PC-9 (cell line): ENCODE data around the gene METTL9. TPM values are rescaled to one million over a fixed set of nuclear protein-coding genes. Genes with fewer than 3 reads are reported as not detected.
"Not testable (repeated sequence)": the region's sequence is repeated elsewhere in the genome, so short reads cannot be mapped to it uniquely, and the experiment has no call there.

Source experiments
- BruUV-seq: library from RNA; stranded (reverse); fragments of 400-500 nt; replicated peaks from 2 replicates; lab custom pipeline; 2021; lab: Mats Ljungman, UMichigan
- CTCF ChIA-PET: fragments of 300-600 bp; sonication (Branson Sonifier 250); formaldehyde crosslinking; loops from one replicate; lab custom pipeline; 2022; ENCODE audit warnings: antibody characterized with exemption; lab: Charles Lee
- POLR2A ChIA-PET: fragments of 300-600 bp; sonication (Branson Sonifier 250); formaldehyde crosslinking; loops from one replicate; lab custom pipeline; 2022; ENCODE audit warnings: antibody characterized with exemption; ENCODE audit not compliant: unreplicated experiment; lab: Charles Lee
- DNase-seq, 2 experiments: peaks; one replicate each; pipeline versions ENCODE4 v3.0.0 to v3.0.0-alpha.2; 2015 to 2022; ENCODE audit warnings: mixed read lengths in 1 of 2
- H2AFZ ChIP-seq: fragments of 200-600 bp; sonication (generic); 2 replicates; pipeline ENCODE4 v1.8.1; 2017; ENCODE audit warnings: antibody characterized with exemption
- H3F3A ChIP-seq: fragments of 200-600 bp; sonication (generic); 2 replicates; pipeline ENCODE4 v1.8.1; 2017; ENCODE audit warnings: antibody characterized with exemption, mild to moderate bottlenecking, low read depth; ENCODE audit not compliant: insufficient read depth
- H3K27ac ChIP-seq: fragments of 200-600 bp; sonication (generic); 2 replicates; pipeline ENCODE4 v1.6.1; 2016; ENCODE audit warnings: mixed run types
- H3K27me3 ChIP-seq: fragments of 200-600 bp; sonication (generic); 2 replicates; pipeline ENCODE4 v1.6.1; 2016; ENCODE audit warnings: low read depth, mixed run types; ENCODE audit not compliant: insufficient read depth
- H3K36me3 ChIP-seq: fragments of 200-600 bp; sonication (generic); 2 replicates; pipeline ENCODE4 v1.6.1; 2016; ENCODE audit warnings: low read depth, mixed run types
- H3K4me1 ChIP-seq: fragments of 200-600 bp; sonication (generic); replicated peaks from 2 replicates; pipeline ENCODE4 v1.6.1; 2016; ENCODE audit warnings: mixed run types; ENCODE audit not compliant: insufficient read depth
- H3K4me2 ChIP-seq: fragments of 200-600 bp; sonication (generic); 2 replicates; pipeline ENCODE4 v1.6.1; 2017; ENCODE audit warnings: mixed run types
- H3K4me3 ChIP-seq: fragments of 200-600 bp; sonication (generic); 2 replicates; pipeline ENCODE4 v1.6.1; 2016; ENCODE audit warnings: mixed run types
- H3K79me2 ChIP-seq: fragments of 200-600 bp; sonication (generic); 2 replicates; pipeline ENCODE4 v1.6.1; 2017; ENCODE audit warnings: low read depth, mixed run types
- H3K9me2 ChIP-seq: fragments of 200-600 bp; sonication (generic); 2 replicates; pipeline ENCODE4 v1.8.1; 2017; ENCODE audit warnings: mild to moderate bottlenecking; ENCODE audit not compliant: insufficient read depth
- H3K9me3 ChIP-seq: fragments of 200-600 bp; sonication (generic); 2 replicates; pipeline ENCODE4 v1.8.1; 2016; ENCODE audit warnings: low read depth; ENCODE audit not compliant: insufficient read depth
- H4K20me1 ChIP-seq: fragments of 200-600 bp; sonication (generic); 2 replicates; pipeline ENCODE4 v1.8.1; 2017; ENCODE audit not compliant: insufficient read depth
- CTCF ChIP-seq: fragments of 200-600 bp; sonication (generic); conservative IDR thresholded peaks from 2 replicates; pipeline ENCODE4 v1.6.1; 2017; ENCODE audit warnings: mixed run types, antibody characterized with exemption, mild to moderate bottlenecking, moderate library complexity
- EZH2 ChIP-seq: fragments of 200-600 bp; sonication (generic); IDR thresholded peaks from 2 replicates; pipeline ENCODE4 v1.8.0; 2017; ENCODE audit warnings: antibody characterized with exemption, low read depth
- intact Hi-C: fragments of 100-400 bp; cut with micrococcal nuclease; formaldehyde crosslinking; loops from one replicate; pipeline ENCODE4 v1.10.0; 2022; ENCODE audit not compliant: unreplicated experiment
- total RNA-seq: library from RNA; stranded (reverse); gene quantifications from 2 replicates; pipeline ENCODE4 v1.2.3, GENCODE V29; 2021

The METTL9 gene
- total RNA-seq, 1 experiment from 2014 or later = 136 TPM

DNA sequence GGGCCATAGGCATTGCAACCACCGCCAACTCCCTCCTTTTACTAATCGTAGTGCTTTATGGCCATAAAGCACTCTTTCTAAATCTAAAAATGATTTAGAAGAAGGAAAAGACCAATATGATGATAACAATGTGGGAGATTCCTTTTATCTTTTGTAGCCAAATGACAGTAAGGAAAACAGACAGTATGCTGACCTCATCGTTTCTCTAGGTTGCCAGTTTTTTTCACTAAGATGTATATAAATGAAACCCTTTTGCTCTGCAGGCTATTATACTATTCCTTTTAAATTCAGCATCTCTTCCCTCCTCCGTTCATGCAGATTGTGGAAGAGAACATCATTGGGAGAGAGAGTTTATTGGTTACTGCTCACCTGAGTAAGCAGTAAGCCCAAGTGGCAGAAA lies 89.7 kb downstream of the METTL9 start:
- CTCF ChIA-PET = no interaction called here
- no peak overlapping the region for H3K27ac ChIP-seq
- POLR2A ChIA-PET = no interaction called here
- H3K27me3 ChIP-seq = peaks cover 11% of the 10 kb centered on the region
- H3K9me2 ChIP-seq = no peaks in the 10 kb centered on the region
- no peak for DNase-seq
- H3F3A ChIP-seq = no peaks in the 10 kb centered on the region
- TF ChIP-seq CTCF (no peak), EZH2 (no peak)
- BruUV-seq = no TSS peak
- no peak overlapping the region for H3K4me3 ChIP-seq
- H3K4me2 ChIP-seq = no peak overlapping the region
- intact Hi-C loops = no loop called here
- no peaks in the 10 kb centered on the region for H4K20me1 ChIP-seq
- H3K36me3 ChIP-seq = no peaks in the 10 kb centered on the region
- no peaks in the 10 kb centered on the region for H3K9me3 ChIP-seq
- no peaks in the 10 kb centered on the region for H3K4me1 ChIP-seq
- no peak overlapping the region for H2AFZ ChIP-seq
- H3K79me2 ChIP-seq = no peaks in the 10 kb centered on the region

DNA sequence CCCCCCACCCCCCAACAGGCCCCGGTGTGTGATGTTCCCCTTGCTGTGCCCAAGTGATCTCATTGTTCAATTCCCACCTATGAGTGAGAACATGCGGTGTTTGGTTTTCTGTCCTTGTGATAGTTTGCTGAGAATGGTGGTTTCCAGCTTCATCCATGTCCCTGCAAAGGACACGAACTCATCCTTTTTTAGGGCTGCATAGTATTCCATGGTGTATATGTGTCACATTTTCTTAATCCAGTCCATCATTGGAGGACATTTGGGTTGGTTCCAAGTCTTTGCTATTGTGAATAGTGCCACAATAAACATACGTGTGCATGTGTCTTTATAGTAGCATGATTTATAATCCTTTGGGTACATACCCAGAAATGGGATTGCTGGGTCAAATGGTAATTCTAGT lies 91.6 kb downstream of the METTL9 start:
- CTCF ChIA-PET, H3K9me3 ChIP-seq, DNase-seq, POLR2A ChIA-PET, H3F3A ChIP-seq, H3K4me1 ChIP-seq, H2AFZ ChIP-seq, H3K4me3 ChIP-seq, H3K27ac ChIP-seq, H3K36me3 ChIP-seq, H3K4me2 ChIP-seq, intact Hi-C loops, H4K20me1 ChIP-seq, H3K9me2 ChIP-seq, H3K79me2 ChIP-seq, BruUV-seq: not testable (repeated sequence)
- peaks cover 11% of the 10 kb centered on the region for H3K27me3 ChIP-seq

DNA sequence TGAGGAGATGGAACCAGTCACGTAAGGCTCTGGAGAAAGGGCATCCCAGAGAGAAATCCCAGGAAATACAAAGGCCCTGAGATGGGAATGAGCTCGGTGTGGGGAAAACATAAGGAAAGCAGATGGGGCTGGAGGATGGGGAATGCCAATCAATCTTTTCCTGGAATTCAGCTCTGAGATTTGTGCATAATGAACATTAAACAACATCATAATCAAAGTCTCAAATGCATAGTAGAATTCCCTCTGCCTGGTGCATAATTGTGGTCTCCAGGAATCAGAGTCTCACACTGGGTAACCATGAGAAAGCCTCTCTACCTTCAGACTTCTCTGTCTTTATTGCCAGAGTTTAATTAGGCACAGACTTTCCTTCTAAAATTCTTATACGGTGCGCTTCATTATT lies 95.2 kb downstream of the METTL9 start:
- ChIA-PET POLR2A (no interaction called here), CTCF (no interaction called here)
- Histone ChIP-seq H3K36me3 (no peaks in the 10 kb centered on the region), H3F3A (no peaks in the 10 kb centered on the region), H3K4me1 (no peaks in the 10 kb centered on the region), H3K79me2 (no peaks in the 10 kb centered on the region), H3K27me3 (no peaks in the 10 kb centered on the region), H3K9me3 (no peaks in the 10 kb centered on the region), H3K4me3 (no peak overlapping the region), H4K20me1 (no peaks in the 10 kb centered on the region), H3K27ac (no peak overlapping the region), H3K4me2 (no peak overlapping the region), H2AFZ (no peak overlapping the region), H3K9me2 (no peaks in the 10 kb centered on the region)
- no peak for DNase-seq
- TF ChIP-seq EZH2 (no peak), CTCF (no peak)
- intact Hi-C loops = no loop called here
- no TSS peak for BruUV-seq

- H3K9me3 ChIP-seq = no peaks in the 10 kb centered on the region
- H3F3A ChIP-seq = no peaks in the 10 kb centered on the region
- H3K27me3 ChIP-seq = no peaks in the 10 kb centered on the region
- H2AFZ ChIP-seq = no peak overlapping the region
- no peak overlapping the region for H3K4me3 ChIP-seq
- H3K4me2 ChIP-seq = no peak overlapping the region
- BruUV-seq = no TSS peak
- H3K9me2 ChIP-seq = no peaks in the 10 kb centered on the region
- ChIA-PET POLR2A (no interaction called here), CTCF (no interaction called here)
- no peaks in the 10 kb centered on the region for H3K79me2 ChIP-seq
- intact Hi-C loops = no loop called here
- TF ChIP-seq EZH2 (no peak), CTCF (no peak)
- H4K20me1 ChIP-seq = no peaks in the 10 kb centered on the region
- no peaks in the 10 kb centered on the region for H3K4me1 ChIP-seq
- DNase-seq = no peak
- no peaks in the 10 kb centered on the region for H3K36me3 ChIP-seq
- H3K27ac ChIP-seq = no peak overlapping the region
Measured at GRCh38 chr16:21697032-21697431, 97.7 kb downstream of the METTL9 start.
